ENCODE measurements around the gene RLN3.

RLN3 gene

DNA sequence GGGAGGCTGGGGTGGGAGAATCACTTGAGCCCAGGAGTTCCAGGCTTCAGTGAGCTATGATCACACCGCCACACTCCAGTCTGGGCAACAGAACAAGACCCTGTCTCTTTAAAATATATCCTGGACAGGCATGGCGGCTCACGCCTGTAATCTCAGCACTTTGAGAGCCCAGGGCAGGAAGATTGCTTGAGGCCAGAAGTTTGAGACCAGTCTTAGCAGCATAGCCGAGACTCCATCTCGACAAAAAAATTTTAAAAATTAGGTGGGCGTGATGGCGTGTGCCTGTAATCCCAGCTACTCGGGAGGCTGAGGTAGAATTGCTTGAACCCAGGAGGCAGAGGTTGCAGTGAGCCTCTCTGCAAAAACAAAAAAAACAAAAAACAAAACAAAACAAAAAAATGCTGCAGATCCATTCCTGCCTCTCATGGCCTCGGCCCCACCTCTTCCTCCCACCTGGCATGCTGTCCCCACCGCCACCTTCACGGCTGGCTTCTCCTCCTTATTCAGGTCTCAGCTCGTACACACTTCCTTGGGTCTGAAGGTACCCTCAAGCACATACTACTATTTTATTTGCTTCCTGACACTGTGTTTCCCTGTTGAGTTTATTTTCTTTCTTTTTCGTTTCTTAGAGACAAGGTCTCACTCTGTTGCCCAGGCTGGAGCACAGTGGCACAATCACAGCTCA, 27.1 kb upstream of the RLN3 start:
- TF ChIP-seq, protein P1, sequence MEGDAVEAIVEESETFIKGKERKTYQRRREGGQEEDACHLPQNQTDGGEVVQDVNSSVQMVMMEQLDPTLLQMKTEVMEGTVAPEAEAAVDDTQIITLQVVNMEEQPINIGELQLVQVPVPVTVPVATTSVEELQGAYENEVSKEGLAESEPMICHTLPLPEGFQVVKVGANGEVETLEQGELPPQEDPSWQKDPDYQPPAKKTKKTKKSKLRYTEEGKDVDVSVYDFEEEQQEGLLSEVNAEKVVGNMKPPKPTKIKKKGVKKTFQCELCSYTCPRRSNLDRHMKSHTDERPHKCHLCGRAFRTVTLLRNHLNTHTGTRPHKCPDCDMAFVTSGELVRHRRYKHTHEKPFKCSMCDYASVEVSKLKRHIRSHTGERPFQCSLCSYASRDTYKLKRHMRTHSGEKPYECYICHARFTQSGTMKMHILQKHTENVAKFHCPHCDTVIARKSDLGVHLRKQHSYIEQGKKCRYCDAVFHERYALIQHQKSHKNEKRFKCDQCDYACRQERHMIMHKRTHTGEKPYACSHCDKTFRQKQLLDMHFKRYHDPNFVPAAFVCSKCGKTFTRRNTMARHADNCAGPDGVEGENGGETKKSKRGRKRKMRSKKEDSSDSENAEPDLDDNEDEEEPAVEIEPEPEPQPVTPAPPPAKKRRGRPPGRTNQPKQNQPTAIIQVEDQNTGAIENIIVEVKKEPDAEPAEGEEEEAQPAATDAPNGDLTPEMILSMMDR (conservative IDR thresholded peaks at IDR 0.05): no peak
- H3K27ac ChIP-seq: no peak overlapping the region

DNA sequence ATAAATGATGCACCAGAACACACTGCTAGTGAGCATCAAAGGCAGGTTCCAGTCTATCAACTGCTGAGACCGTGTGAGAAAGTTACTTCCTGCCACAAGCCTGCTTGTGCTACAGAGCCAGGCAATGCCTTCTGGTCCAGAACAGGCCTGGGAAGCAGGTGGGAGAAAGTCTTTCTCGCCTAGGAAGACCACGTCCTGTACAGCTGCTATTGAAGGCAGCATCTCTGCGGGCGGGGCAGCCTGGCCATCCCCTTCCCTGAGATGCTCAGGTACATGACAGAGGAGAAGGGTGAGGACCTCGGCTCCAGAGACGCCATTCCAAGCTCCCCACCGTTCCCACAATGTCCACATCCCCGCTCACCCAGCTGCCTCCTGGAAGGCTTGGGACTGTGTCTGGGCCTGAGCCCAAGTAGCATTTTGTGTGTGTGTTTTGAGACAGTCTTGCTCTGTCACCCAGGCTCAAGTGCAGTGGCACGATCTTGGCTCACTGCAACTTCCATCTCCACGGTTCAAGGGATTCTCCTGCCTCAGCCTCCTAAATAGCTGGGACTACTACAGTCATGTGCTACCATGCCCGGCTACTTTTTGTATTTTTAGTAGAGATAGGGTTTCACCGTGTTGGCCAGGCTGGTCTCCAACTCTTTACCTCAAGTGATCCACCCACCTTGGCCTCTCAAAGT, 25.2 kb upstream of the RLN3 start:
- TF ChIP-seq, protein P1 (conservative IDR thresholded peaks at IDR 0.05): no peak
- TF ChIP-seq ZFX (IDR thresholded peaks at IDR 0.05): no peak
- H3K27ac ChIP-seq: no peak overlapping the region

DNA sequence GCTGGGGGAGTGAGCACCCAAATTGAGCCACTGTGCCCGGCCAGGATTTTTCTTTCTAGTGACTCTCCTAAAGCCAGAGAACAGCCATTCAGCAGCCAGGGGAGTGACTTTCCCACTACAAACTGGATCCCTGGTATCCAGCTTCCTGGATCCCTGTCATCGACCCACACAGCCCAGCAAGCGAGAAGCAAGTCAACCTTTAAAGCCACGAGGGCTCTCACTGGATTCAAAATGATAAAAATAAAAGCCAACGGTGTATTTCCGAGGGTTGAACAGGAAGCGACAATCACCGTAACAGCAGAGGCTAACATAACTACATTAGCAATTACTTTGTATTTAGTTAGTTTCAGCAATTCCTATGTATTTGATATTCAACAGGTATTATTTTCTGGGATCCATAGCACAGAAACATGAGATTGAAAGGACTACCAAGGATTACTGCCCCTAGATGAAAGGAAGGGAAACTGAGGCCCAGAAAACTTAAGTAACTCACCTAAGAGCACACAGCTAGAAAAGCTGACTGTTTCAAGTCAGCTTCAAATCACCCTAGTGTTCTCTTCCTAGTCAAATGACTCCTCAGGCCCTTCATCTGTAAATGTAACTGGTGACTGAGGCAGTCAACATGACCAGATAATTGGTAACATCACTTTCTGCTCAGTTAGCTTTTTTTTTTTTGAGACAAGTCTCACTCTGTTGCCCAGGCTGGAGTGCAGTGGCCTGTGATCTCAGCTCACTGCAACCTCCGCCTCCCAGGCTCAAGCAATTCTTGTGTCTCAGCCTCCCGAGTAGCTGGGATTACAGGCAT, 24.5 kb upstream of the RLN3 start:
- TF ChIP-seq, protein P1 (conservative IDR thresholded peaks at IDR 0.05): no peak
- TF ChIP-seq ZFX (IDR thresholded peaks at IDR 0.05): no peak
- no peak overlapping the region for H3K27ac ChIP-seq

DNA sequence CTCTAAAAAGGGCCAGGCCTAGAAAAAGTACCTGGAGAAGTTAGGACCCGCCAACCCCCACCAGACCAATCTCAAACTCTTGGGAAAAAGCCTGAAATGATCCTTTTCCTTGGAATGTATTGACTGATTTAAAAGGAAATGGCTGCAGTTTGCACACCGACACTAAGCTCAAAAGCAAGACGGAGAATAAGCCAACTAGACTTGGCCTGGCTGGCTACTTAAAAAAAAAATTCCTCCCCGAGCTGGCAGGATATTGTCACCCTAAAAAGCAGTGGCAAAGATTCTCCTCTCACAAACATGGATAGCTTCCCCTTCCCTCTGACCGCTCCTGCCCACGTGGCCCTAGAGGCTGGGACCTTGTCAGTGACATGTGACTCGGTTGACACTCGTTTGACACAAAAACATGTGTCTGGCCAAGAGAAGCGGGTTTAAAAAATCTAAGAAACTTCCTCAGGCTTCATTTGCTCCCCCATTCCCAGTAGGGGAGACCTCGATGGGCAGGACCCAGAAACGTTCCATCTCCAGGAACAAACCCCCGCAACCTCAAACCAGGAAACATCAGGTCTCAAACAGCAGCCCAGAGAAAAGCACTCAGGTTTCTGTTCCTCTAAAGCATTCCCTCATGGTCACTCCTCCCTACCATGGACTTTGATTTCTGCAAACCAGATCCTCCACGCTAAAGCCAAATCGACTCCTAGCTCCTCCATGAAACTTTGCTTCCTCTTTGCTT, 23.2 kb upstream of the RLN3 start:
- peak overlapping the region; percentile 91; the same call in 1 of the 2 replicates for H3K27ac ChIP-seq
- TF ChIP-seq ZFX (IDR thresholded peaks at IDR 0.05): no peak
- TF ChIP-seq, protein P1 (conservative IDR thresholded peaks at IDR 0.05): no peak

DNA sequence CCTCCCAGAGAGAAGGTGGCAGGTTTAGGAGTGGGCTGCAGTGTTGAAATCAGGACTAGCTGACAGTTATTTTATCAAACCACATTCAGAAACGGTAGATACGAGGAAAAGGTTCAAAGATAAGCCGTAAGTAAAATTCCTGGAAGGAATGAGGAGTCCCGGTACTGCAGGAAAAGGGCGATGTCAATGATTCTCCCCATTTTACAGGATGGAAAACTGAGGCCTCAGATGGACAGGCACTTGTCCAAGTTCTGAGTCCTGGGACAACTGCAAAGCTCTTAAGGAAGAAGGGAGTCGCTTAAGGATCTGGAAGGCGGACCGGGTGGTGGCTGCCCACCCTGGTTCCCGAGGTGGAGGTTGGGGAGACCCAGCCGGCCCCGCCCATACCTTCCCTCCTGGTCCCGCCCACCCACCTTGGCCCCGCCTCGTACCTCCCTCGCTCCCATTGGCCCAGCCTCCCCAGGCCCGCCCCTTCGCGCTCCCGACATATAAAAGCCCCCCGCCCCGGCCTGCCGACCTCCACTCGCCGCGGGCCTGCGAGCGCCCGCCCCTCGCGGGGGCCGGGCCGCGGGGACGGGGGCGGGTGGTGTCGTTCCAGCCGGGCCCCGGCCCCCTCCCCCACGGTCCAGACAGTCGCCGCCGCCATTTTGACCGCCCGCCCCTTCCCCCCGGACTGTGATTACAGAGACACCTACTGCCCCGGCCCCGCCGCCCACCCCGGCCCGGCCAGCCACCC, 22.4 kb upstream of the RLN3 start:
- H3K27ac ChIP-seq: peak overlapping the region; percentile 91
- TF ChIP-seq, protein P1 (conservative IDR thresholded peaks at IDR 0.05): no peak
- no peak for TF ChIP-seq ZFX (IDR thresholded peaks at IDR 0.05)

DNA sequence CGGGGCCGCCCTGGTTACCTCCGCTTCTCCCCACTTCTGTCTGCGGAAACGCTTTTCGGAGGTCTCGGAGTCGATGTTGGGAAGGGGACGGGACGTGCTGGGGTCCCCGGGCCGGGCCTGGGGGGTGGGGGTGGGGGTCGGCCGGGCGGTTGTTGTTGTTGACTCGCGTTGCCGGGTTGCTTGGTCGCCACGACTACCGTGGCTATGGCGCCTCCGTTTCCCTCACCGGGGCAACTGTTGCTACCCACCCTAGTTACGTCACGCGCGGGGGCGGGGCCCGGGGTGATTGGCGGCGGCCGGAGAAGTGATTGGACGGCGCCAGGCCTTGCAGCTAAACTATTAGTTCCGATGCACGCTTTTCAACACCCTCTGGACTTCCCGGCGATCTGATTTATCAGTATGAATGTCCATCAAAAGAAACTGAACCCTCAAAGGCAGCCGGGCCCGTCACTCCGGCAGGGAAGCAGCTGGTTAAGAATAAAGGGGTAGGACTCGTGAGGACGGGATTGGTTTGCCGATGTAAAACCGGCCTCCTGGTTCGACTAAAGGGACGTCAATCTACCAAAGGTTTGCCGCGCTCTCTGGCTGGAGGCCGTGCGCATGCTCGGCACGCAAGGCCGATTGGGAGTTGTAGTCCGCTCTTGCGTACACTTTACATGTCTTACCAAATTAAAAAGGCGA, 21.7 kb upstream of the RLN3 start, which contains the start of gene RFX1:
TSS of gene RFX1 (minus strand) at position 236 of the 681 bp plus-strand sequence. CDS start 12,477 bp downstream, outside the sequence.
- peak within 1 kb of the TSS; percentile 91 for H3K27ac ChIP-seq
- TF ChIP-seq, protein P1 (conservative IDR thresholded peaks at IDR 0.05): no peak
- no peak for TF ChIP-seq ZFX (IDR thresholded peaks at IDR 0.05)

All from C4-2B (cell line).